HepG2 (cell line): Measurements from ENCODE around the gene TUBA4B. TPM values are rescaled to one million over a fixed set of nuclear protein-coding genes. Genes with fewer than 3 reads are reported as not detected.
A peak's percentile ranks its signal among the peaks of the same experiment; 100 is the strongest.

Source experiments
- EED ChIP-seq: sonication (generic); formaldehyde crosslinking; IDR thresholded peaks from 2 replicates; pipeline ENCODE4 v1.5.0; 2020; ENCODE audit warnings: mild to moderate bottlenecking, missing genetic modification reagents
- HIVEP1 ChIP-seq: sonication (generic); formaldehyde crosslinking; IDR thresholded peaks from 2 replicates; pipeline ENCODE4 v1.4.0; 2020; ENCODE audit warnings: mild to moderate bottlenecking, missing genetic modification reagents
- MAZ ChIP-seq, 2 experiments: sonication (generic) in 1 of 2; formaldehyde crosslinking in 1 of 2; IDR thresholded peaks; 2 replicates each; pipeline versions ENCODE4 v1.5.0 to v1.6.1; 2012 to 2020; ENCODE audit warnings: low read depth in 2 of 2, mild to moderate bottlenecking in 2 of 2, borderline replicate concordance in 1 of 2, improper control_type of control experiment in 1 of 2, low read length in 1 of 2, missing genetic modification reagents in 1 of 2, moderate library complexity in 1 of 2
- ZBTB1 ChIP-seq: sonication (generic); formaldehyde crosslinking; IDR thresholded peaks from 2 replicates; pipeline ENCODE4 v1.4.0; 2020; ENCODE audit warnings: missing genetic modification reagents, borderline replicate concordance
- ZEB1 ChIP-seq: IDR thresholded peaks from 2 replicates; pipeline ENCODE4 v1.6.1; 2012; ENCODE audit warnings: mild to moderate bottlenecking, low read depth, inconsistent platforms; ENCODE audit not compliant: insufficient replicate concordance
- ZFAT ChIP-seq: sonication (generic); formaldehyde crosslinking; conservative IDR thresholded peaks from 2 replicates; pipeline ENCODE4 v1.8.1; 2023; ENCODE audit warnings: missing genetic modification reagents, inconsistent platforms
- ZNF34 ChIP-seq: sonication (generic); formaldehyde crosslinking; IDR thresholded peaks from 2 replicates; pipeline ENCODE4 v1.4.0; 2020; ENCODE audit warnings: mild to moderate bottlenecking, missing genetic modification reagents, borderline replicate concordance
- ZNF605 ChIP-seq: sonication (generic); formaldehyde crosslinking; IDR thresholded peaks from 2 replicates; pipeline ENCODE4 v1.8.0; 2022; ENCODE audit warnings: mild to moderate bottlenecking, missing genetic modification reagents
- polyA plus RNA-seq, 8 experiments: library from polyadenylated mRNA; depleted of rRNA in 3 of 8; stranded (reverse) in 7 of 8; unstranded in 1 of 8; fragments of >200 nt; fragmentation: Illumina TruSeq in 4 of 8; extraction: Trizol in 4 of 8; gene quantifications; 2 replicates each; pipeline versions ENCODE4 v1.2.1 to v1.2.3, GENCODE V29; 2011 to 2016; ENCODE audit warnings: low read depth in 4 of 8, missing spikeins in 1 of 8, mixed read lengths in 1 of 8; ENCODE audit not compliant: insufficient read depth in 1 of 8
- total RNA-seq, 5 experiments: library from RNA; depleted of rRNA; stranded (reverse); fragments of >200 nt; fragmentation: Illumina TruSeq; extraction: Trizol; gene quantifications; 2 replicates each; pipeline ENCODE4 v1.2.3, GENCODE V29; 2016; ENCODE audit warnings: low read depth in 1 of 5
- TF ChIP-seq, protein P1 (sequence below): sonication (generic); formaldehyde crosslinking; IDR thresholded peaks from 2 replicates; pipeline ENCODE4 v1.4.0; 2020; ENCODE audit warnings: missing genetic modification reagents
- TF ChIP-seq, protein P2 (sequence below): sonication (generic); formaldehyde crosslinking; IDR thresholded peaks from 2 replicates; pipeline ENCODE4 v1.5.1; 2020; ENCODE audit warnings: missing genetic modification reagents, mild to moderate bottlenecking, borderline replicate concordance
- TF ChIP-seq, protein P3 (sequence below): sonication (generic); formaldehyde crosslinking; IDR thresholded peaks from 2 replicates; pipeline ENCODE4 v1.5.0; 2020; ENCODE audit warnings: mild to moderate bottlenecking, missing genetic modification reagents, borderline replicate concordance
- TF ChIP-seq, protein P4 (sequence below): sonication (generic); formaldehyde crosslinking; IDR thresholded peaks from 2 replicates; pipeline ENCODE4 v1.9.0; 2022; ENCODE audit warnings: missing genetic modification reagents, mild to moderate bottlenecking, borderline replicate concordance

Gene TUBA4B
- total and polyA plus RNA-seq, 2 of the 13 experiments (the other 11 are each of a cell fraction or from before 2014, with no cell fraction given) = 0.18 to 0.22 TPM

DNA sequence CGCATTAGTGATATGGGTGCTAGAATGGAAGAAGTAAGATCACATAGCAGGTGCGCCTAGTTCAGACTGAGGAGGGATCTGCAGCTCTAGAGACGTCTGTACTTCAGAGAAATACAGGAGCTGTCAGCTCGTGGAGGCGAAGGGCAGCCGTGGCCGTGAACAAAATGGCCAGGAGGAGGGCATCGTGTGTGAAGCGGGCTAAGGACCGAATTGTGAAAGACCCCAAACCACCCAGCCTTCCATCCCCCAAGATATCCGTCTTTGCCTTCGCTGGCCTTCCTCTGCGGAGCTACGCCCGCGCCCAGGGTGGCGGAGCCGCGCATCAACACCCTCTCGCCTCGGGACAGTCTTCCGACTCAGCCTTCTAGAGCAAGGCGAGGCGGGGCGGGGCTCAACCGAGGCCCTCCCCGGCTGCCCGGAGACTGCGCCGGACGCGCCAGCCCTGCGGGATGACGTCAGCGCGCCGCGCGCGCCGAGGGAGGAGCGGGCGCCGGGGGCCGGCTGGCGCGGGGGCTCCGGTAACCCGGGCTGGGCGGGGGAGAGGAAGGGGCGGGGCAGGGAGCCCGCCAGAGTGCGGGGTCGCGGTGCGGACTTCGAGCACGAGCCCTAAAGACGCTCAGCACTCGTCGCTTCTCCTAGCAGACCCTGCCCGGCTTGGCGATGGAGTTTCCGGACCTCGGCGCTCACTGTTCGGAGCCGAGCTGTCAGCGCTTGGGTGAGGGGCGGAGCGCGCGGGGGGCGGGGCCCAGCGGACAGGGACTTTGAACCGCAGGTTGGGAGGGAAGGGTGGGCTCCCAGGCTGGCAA lies 46.5 kb upstream of the TUBA4B start, which contains the start of gene ZFAND2B (continued):
- TF ChIP-seq, protein P1, sequence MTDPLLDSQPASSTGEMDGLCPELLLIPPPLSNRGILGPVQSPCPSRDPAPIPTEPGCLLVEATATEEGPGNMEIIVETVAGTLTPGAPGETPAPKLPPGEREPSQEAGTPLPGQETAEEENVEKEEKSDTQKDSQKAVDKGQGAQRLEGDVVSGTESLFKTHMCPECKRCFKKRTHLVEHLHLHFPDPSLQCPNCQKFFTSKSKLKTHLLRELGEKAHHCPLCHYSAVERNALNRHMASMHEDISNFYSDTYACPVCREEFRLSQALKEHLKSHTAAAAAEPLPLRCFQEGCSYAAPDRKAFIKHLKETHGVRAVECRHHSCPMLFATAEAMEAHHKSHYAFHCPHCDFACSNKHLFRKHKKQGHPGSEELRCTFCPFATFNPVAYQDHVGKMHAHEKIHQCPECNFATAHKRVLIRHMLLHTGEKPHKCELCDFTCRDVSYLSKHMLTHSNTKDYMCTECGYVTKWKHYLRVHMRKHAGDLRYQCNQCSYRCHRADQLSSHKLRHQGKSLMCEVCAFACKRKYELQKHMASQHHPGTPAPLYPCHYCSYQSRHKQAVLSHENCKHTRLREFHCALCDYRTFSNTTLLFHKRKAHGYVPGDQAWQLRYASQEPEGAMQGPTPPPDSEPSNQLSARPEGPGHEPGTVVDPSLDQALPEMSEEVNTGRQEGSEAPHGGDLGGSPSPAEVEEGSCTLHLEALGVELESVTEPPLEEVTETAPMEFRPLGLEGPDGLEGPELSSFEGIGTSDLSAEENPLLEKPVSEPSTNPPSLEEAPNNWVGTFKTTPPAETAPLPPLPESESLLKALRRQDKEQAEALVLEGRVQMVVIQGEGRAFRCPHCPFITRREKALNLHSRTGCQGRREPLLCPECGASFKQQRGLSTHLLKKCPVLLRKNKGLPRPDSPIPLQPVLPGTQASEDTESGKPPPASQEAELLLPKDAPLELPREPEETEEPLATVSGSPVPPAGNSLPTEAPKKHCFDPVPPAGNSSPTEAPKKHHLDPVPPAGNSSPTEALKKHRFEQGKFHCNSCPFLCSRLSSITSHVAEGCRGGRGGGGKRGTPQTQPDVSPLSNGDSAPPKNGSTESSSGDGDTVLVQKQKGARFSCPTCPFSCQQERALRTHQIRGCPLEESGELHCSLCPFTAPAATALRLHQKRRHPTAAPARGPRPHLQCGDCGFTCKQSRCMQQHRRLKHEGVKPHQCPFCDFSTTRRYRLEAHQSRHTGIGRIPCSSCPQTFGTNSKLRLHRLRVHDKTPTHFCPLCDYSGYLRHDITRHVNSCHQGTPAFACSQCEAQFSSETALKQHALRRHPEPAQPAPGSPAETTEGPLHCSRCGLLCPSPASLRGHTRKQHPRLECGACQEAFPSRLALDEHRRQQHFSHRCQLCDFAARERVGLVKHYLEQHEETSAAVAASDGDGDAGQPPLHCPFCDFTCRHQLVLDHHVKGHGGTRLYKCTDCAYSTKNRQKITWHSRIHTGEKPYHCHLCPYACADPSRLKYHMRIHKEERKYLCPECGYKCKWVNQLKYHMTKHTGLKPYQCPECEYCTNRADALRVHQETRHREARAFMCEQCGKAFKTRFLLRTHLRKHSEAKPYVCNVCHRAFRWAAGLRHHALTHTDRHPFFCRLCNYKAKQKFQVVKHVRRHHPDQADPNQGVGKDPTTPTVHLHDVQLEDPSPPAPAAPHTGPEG (CRISPR knock-in tag) = no peak
- TF ChIP-seq MAZ (IDR thresholded peaks at IDR 0.05; ENCODE audit: borderline replicate concordance, low read depth, low read length) (peak; percentile 85), MAZ (CRISPR knock-in tag; IDR thresholded peaks at IDR 0.05; ENCODE audit: low read depth) (peak; percentile 83; the same call in 1 of the 2 replicates), ZNF34 (peak; percentile 65; the same call in 1 of the 2 replicates), ZFAT (no peak), ZBTB1 (CRISPR knock-in tag) (no peak; the same call in 1 of the 2 replicates), ZNF605 (CRISPR knock-in tag) (no peak), HIVEP1 (CRISPR knock-in tag) (0 out of 2 replicates have a peak, but pooled peaks have one; percentile 58), ZEB1 (no peak), EED (CRISPR knock-in tag) (no peak)
- TF ChIP-seq, protein P2, sequence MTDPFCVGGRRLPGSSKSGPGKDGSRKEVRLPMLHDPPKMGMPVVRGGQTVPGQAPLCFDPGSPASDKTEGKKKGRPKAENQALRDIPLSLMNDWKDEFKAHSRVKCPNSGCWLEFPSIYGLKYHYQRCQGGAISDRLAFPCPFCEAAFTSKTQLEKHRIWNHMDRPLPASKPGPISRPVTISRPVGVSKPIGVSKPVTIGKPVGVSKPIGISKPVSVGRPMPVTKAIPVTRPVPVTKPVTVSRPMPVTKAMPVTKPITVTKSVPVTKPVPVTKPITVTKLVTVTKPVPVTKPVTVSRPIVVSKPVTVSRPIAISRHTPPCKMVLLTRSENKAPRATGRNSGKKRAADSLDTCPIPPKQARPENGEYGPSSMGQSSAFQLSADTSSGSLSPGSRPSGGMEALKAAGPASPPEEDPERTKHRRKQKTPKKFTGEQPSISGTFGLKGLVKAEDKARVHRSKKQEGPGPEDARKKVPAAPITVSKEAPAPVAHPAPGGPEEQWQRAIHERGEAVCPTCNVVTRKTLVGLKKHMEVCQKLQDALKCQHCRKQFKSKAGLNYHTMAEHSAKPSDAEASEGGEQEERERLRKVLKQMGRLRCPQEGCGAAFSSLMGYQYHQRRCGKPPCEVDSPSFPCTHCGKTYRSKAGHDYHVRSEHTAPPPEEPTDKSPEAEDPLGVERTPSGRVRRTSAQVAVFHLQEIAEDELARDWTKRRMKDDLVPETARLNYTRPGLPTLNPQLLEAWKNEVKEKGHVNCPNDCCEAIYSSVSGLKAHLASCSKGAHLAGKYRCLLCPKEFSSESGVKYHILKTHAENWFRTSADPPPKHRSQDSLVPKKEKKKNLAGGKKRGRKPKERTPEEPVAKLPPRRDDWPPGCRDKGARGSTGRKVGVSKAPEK (CRISPR knock-in tag) = peak; percentile 34; the same call in 1 of the 2 replicates
- TF ChIP-seq, protein P3, sequence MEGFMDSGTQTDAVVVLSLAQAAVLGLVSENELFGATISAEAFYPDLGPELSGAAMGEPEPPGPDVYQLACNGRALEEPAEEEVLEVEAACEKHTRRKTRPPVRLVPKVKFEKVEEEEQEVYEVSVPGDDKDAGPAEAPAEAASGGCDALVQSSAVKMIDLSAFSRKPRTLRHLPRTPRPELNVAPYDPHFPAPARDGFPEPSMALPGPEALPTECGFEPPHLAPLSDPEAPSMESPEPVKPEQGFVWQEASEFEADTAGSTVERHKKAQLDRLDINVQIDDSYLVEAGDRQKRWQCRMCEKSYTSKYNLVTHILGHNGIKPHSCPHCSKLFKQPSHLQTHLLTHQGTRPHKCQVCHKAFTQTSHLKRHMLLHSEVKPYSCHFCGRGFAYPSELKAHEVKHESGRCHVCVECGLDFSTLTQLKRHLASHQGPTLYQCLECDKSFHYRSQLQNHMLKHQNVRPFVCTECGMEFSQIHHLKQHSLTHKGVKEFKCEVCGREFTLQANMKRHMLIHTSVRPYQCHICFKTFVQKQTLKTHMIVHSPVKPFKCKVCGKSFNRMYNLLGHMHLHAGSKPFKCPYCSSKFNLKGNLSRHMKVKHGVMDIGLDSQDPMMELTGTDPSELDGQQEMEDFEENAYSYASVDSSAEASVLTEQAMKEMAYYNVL (CRISPR knock-in tag) = peak; percentile 72
- TF ChIP-seq, protein P4, sequence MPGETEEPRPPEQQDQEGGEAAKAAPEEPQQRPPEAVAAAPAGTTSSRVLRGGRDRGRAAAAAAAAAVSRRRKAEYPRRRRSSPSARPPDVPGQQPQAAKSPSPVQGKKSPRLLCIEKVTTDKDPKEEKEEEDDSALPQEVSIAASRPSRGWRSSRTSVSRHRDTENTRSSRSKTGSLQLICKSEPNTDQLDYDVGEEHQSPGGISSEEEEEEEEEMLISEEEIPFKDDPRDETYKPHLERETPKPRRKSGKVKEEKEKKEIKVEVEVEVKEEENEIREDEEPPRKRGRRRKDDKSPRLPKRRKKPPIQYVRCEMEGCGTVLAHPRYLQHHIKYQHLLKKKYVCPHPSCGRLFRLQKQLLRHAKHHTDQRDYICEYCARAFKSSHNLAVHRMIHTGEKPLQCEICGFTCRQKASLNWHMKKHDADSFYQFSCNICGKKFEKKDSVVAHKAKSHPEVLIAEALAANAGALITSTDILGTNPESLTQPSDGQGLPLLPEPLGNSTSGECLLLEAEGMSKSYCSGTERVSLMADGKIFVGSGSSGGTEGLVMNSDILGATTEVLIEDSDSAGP (CRISPR knock-in tag) = peak; percentile 91
